Choroid plexus epithelial cell (primary cell): ENCODE results near the gene CRTC1.
A peak's percentile ranks its signal among the peaks of the same experiment; 100 is the strongest.

Source experiments
- DNase-seq: peaks from one replicate; pipeline ENCODE4 v3.0.0-alpha.2; 2010; ENCODE audit warnings: low read depth
- H3K4me3 ChIP-seq: 2 replicates; pipeline ENCODE4 v1.5.1; 2011; ENCODE audit warnings: low read depth, mild to moderate bottlenecking, control low read depth, low read length, moderate library complexity
- TF ChIP-seq, protein P1 (sequence below): conservative IDR thresholded peaks from 2 replicates; pipeline ENCODE4 v1.5.1; 2011; ENCODE audit warnings: low read depth, mild to moderate bottlenecking, control low read depth, inconsistent platforms, low read length, moderate library complexity

The CRTC1 gene

DNA sequence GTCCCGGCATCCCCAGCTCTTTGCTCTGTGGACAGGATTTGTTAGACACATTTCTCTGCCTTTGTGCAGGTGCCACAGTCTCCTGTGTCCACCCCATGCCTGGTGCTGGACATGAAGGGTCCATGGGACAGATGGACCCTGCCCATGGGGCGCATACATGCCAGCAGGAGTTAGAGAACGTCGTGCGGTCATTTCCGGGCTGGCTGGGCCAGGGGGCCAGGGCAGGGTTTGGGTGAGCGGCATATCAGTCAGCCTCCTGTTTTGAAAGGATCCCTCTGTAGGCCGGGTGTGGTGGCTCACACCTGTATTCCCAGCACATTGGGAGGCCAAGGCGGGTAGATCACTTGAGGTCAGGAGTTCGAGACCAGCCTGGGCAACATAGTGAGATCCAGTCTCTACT is 35.7 kb upstream of the CRTC1 start:
- TF ChIP-seq, protein P1, sequence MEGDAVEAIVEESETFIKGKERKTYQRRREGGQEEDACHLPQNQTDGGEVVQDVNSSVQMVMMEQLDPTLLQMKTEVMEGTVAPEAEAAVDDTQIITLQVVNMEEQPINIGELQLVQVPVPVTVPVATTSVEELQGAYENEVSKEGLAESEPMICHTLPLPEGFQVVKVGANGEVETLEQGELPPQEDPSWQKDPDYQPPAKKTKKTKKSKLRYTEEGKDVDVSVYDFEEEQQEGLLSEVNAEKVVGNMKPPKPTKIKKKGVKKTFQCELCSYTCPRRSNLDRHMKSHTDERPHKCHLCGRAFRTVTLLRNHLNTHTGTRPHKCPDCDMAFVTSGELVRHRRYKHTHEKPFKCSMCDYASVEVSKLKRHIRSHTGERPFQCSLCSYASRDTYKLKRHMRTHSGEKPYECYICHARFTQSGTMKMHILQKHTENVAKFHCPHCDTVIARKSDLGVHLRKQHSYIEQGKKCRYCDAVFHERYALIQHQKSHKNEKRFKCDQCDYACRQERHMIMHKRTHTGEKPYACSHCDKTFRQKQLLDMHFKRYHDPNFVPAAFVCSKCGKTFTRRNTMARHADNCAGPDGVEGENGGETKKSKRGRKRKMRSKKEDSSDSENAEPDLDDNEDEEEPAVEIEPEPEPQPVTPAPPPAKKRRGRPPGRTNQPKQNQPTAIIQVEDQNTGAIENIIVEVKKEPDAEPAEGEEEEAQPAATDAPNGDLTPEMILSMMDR, result no peak
- no peak overlapping the region for H3K4me3 ChIP-seq
- DNase-seq, result no peak

DNA sequence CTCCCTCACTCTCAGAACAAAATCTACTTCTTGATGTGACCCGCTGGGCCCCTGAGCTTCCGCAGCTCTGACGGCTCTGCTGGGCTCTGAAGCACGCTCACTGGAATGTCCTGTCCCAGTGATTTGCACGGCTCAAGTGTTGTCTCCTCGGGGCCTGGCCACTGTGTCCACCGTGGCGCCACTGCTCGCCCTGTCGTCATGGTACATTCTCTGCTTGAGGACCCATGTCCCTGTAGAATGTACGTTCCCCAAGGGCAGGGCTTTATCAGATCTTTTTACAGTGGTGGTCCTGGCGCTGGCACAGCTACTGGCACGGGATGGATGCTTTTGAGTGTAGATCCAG is 34.5 kb upstream of the CRTC1 start:
- no peak overlapping the region for H3K4me3 ChIP-seq
- peak; percentile 37 for DNase-seq
- TF ChIP-seq, protein P1, result no peak

DNA sequence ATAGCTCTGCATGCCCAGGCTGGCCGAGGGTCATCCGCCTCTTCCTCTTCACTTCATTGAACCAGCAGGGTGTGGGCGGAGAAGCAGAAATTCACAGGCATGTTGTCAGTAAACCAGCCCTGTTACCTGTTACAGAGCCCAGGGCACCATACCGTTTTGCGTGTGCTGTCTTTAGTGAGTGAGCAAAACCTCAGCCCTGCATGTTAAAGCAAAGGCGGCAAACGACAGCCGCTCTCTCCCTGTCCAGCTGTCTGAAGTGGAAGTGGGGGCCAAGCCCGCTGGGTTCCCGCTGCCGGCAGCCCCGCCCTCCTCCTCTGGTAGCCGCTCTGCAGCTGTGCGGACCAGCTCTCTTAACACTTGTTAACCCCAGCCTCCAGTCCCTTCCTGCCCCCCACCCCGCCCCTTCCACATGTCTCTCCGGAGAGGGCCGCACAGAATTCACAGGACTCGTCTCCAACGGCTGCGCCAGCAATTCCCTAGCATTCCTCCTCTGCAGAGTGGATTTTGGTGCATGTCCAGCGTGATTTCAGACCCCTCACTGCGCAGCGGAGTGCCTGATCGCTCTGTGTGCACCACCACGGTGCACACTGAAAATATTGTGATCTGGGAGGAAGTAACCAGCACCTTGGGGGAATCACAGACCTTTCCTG is 34.0 kb upstream of the CRTC1 start:
- H3K4me3 ChIP-seq, result peak overlapping the region; percentile 16
- TF ChIP-seq, protein P1, result no peak
- peak; percentile 72 for DNase-seq

DNA sequence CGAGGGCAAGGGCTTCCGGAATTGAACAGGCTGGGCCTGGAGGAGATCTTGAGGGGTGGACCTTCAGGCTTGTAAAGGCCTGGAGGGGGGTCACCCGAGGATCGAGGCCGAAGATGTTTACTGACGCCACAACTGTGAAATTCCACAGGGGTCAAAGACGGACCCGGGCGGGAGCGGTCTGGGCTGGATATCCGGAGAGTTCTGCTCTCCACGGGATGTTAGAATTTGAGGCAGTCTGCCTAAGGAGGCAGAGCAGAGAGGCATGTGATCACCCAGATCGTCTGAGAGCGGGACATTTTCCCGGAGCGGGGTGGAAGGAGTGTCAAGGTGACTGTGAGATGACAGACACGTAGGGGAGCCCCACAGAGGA is 33.5 kb upstream of the CRTC1 start:
- TF ChIP-seq, protein P1, result no peak
- DNase-seq, result peak; percentile 89
- H3K4me3 ChIP-seq, result peak overlapping the region; percentile 21

DNA sequence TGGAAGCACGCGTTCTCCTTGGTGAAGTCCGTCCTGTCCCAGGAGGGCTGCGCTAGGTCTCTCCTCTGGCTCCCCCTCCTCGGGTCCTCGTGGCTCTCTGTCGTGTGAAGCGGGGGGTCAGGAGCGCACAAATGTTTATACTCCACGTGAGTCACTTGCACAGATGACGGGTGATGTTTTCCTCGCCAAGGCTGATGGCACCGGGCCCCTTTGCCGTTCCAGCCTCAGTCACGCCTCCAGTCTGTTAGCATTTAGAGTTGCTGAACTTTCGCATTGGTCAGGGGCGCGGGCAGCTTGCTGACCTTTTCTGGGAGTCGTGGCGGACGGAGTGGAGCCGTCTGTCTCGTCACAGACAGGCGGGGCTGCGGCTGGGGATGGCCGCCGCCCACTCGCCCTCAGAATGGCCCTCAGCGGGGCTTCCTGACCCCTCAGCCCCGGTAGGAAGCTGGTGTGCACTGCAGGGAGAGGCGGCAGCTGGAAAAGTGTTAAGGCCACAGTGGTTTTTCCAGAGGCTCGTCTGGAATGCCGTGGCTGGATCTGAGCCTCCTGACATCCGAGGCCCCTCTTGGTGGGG is 32.9 kb upstream of the CRTC1 start:
- peak; percentile 80 for DNase-seq
- H3K4me3 ChIP-seq, result peak overlapping the region; percentile 21
- TF ChIP-seq, protein P1, result no peak

DNA sequence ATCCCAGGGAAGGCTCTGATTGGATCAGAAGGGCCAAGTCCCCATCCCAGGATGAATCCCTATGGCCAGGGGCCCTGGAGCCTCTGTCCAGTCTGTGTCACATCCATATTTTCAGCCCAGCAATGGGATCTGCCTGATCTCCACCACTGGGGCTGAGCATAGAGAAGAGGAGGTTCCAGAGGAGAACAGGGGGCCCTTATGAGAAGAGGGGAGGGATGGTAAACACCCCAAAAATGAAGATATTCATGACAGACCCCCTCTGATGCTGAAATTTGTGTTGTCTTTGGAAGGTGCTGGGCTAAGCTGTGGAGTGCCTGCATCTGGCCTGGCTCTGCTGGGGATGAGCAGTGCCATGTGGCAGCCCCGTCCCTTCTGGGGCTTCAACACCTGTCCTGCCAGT is 32.2 kb upstream of the CRTC1 start:
- no peak overlapping the region for H3K4me3 ChIP-seq
- TF ChIP-seq, protein P1, result no peak
- no peak for DNase-seq

DNA sequence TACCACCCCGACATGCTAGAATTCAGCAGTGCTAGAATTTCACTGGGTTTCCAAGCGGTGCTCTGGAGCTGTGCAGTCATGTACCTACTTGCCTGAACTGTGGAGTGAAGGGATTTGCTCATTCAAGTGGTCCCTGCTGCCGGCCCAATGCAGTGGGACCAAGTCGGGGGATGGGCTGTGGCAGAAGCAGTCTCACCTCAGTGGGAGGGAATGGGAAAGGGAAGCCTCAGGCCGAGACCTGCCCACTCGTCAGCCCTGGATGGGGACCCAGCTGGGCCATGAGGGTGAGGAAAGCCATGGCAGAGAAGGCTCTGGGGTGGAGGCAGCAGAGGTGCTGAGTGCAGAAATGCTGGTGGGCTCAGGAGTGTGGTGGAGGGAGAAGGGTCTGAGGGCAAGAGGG is 31.7 kb upstream of the CRTC1 start:
- DNase-seq, result no peak
- TF ChIP-seq, protein P1, result no peak
- no peak overlapping the region for H3K4me3 ChIP-seq
